ENCODE data around the gene METTL8. TPM values are rescaled to one million over a fixed set of nuclear protein-coding genes. Genes with fewer than 3 reads are reported as not detected.

Gene METTL8
- total and polyA plus RNA-seq, 2 experiments from 2014 or later: 16.8 to 30.5 TPM

GRCh38 chr2:171407676-171408044 lies 26.1 kb downstream of the METTL8 start:
- H3K79me2 ChIP-seq: peaks cover 37% of the 10 kb centered on the region
- H3K4me2 ChIP-seq: no peak overlapping the region
- H3K4me1 ChIP-seq (ENCODE audit: insufficient read depth): peaks cover 13% of the 10 kb centered on the region
- no peaks in the 10 kb centered on the region for H3K36me3 ChIP-seq (replicated peaks; ENCODE audit: insufficient read depth, low read depth)
- WGBS (ENCODE audit: low lambda C conversion rate, missing lambda C conversion rate): 97% methylated on average over 1 of the region's 1 CpG
- H3K27ac ChIP-seq: no peak overlapping the region
- no peaks in the 10 kb centered on the region for H4K20me1 ChIP-seq (ENCODE audit: insufficient read depth, poor library complexity, severe bottlenecking)
- TF ChIP-seq CTCF (IDR thresholded peaks at IDR 0.05; ENCODE audit: poor library complexity): no peak
- no peak for TF ChIP-seq EZH2 (IDR thresholded peaks at IDR 0.05; ENCODE audit: borderline replicate concordance)
- TF ChIP-seq EZH2phosphoT487 (IDR thresholded peaks at IDR 0.05; ENCODE audit: low read depth, severe bottlenecking, unreplicated experiment): no peak
- H3K4me3 ChIP-seq: no peak overlapping the region
- DNase-seq (ENCODE audit: low spot score): no peak
- H3K9me3 ChIP-seq (ENCODE audit: low read depth): no peaks in the 10 kb centered on the region
- H3K9me2 ChIP-seq (replicated peaks; ENCODE audit: insufficient read depth): no peaks in the 10 kb centered on the region
- H2AFZ ChIP-seq: no peak overlapping the region
- H3K27me3 ChIP-seq: no peaks in the 10 kb centered on the region

- no peak overlapping the region for H3K4me3 ChIP-seq
- H3K36me3 ChIP-seq (replicated peaks; ENCODE audit: insufficient read depth, low read depth): no peaks in the 10 kb centered on the region
- H2AFZ ChIP-seq: no peak overlapping the region
- WGBS (ENCODE audit: low lambda C conversion rate, missing lambda C conversion rate): 95% methylated on average over 4 of the region's 4 CpGs
- DNase-seq (ENCODE audit: low spot score): no peak
- H3K27ac ChIP-seq: no peak overlapping the region
- no peaks in the 10 kb centered on the region for H3K9me3 ChIP-seq (ENCODE audit: low read depth)
- no peaks in the 10 kb centered on the region for H3K9me2 ChIP-seq (replicated peaks; ENCODE audit: insufficient read depth)
- H3K4me1 ChIP-seq (ENCODE audit: insufficient read depth): peaks cover 13% of the 10 kb centered on the region
- H3K79me2 ChIP-seq: peaks cover 35% of the 10 kb centered on the region
- TF ChIP-seq CTCF (IDR thresholded peaks at IDR 0.05; ENCODE audit: poor library complexity) (no peak), EZH2phosphoT487 (IDR thresholded peaks at IDR 0.05; ENCODE audit: low read depth, severe bottlenecking, unreplicated experiment) (no peak), EZH2 (IDR thresholded peaks at IDR 0.05; ENCODE audit: borderline replicate concordance) (no peak)
- no peaks in the 10 kb centered on the region for H3K27me3 ChIP-seq
- H4K20me1 ChIP-seq (ENCODE audit: insufficient read depth, poor library complexity, severe bottlenecking): no peaks in the 10 kb centered on the region
- H3K4me2 ChIP-seq: no peak overlapping the region
These were observed 26.6 kb downstream of the METTL8 start for GRCh38 chr2:171407030-171407675.

GRCh38 chr2:171406044-171406443 lies 27.7 kb downstream of the METTL8 start:
- Histone ChIP-seq H3K79me2 (peaks cover 40% of the 10 kb centered on the region), H3K9me3 (ENCODE audit: low read depth) (no peaks in the 10 kb centered on the region), H3K9me2 (replicated peaks; ENCODE audit: insufficient read depth) (no peaks in the 10 kb centered on the region), H4K20me1 (ENCODE audit: insufficient read depth, poor library complexity, severe bottlenecking) (no peaks in the 10 kb centered on the region), H3K27ac (no peak overlapping the region), H3K27me3 (no peaks in the 10 kb centered on the region), H3K4me3 (no peak overlapping the region), H3K4me2 (no peak overlapping the region), H3K4me1 (ENCODE audit: insufficient read depth) (peaks cover 13% of the 10 kb centered on the region), H2AFZ (no peak overlapping the region), H3K36me3 (replicated peaks; ENCODE audit: insufficient read depth, low read depth) (no peaks in the 10 kb centered on the region)
- no peak for DNase-seq (ENCODE audit: low spot score)
- TF ChIP-seq CTCF (IDR thresholded peaks at IDR 0.05; ENCODE audit: poor library complexity): no peak
- TF ChIP-seq EZH2phosphoT487 (IDR thresholded peaks at IDR 0.05; ENCODE audit: low read depth, severe bottlenecking, unreplicated experiment): no peak
- TF ChIP-seq EZH2 (IDR thresholded peaks at IDR 0.05; ENCODE audit: borderline replicate concordance): no peak
- 100% methylated on average over 1 of the region's 1 CpG for WGBS (ENCODE audit: low lambda C conversion rate, missing lambda C conversion rate)
